GM18519 (cell line): Measurements from ENCODE around the gene RBBP8NL.

Source experiments
- ATAC-seq: cut with Tn5 transposase; IDR thresholded peaks from one replicate; pipeline ENCODE4 v1.9.1; 2021; ENCODE audit warnings: mild to moderate bottlenecking, moderate library complexity; ENCODE audit not compliant: unreplicated experiment, low FRiP score

RBBP8NL gene

GRCh38 chr20:62367633-62368391 lies 59.5 kb downstream of the RBBP8NL start:
- ATAC-seq: no peak

- ATAC-seq: no peak
These were observed 60.2 kb downstream of the RBBP8NL start, which contains the start of gene LAMA5 for GRCh38 chr20:62367136-62367632. TSS of gene LAMA5 (minus strand) at chr20:62367312. CDS start at chr20:62367245, 67 bp downstream.

GRCh38 chr20:62366370-62367135 lies 60.8 kb downstream of the RBBP8NL start:
- ATAC-seq: no peak

- ATAC-seq: no peak
These were observed 61.4 kb downstream of the RBBP8NL start for GRCh38 chr20:62365814-62366369.

- ATAC-seq: no peak
These were observed 62.2 kb downstream of the RBBP8NL start for GRCh38 chr20:62364911-62365736.

- no peak for ATAC-seq
These were observed 63.2 kb downstream of the RBBP8NL start for GRCh38 chr20:62363920-62364851.

- ATAC-seq: no peak
These were observed 64.1 kb downstream of the RBBP8NL start for GRCh38 chr20:62362991-62363919.

GRCh38 chr20:62362590-62362940 lies 64.8 kb downstream of the RBBP8NL start:
- no peak for ATAC-seq

GRCh38 chr20:62361799-62362589 lies 65.3 kb downstream of the RBBP8NL start:
- no peak for ATAC-seq

- ATAC-seq: no peak
These were observed 66.2 kb downstream of the RBBP8NL start for GRCh38 chr20:62360854-62361798.
